G401 (cell line): ENCODE results near the gene RNU6-1. TPM values are rescaled to one million over a fixed set of nuclear protein-coding genes. Genes with fewer than 3 reads are reported as not detected.
A peak's percentile ranks its signal among the peaks of the same experiment; 100 is the strongest.

Source experiments
- DNase-seq: peaks from one replicate; pipeline ENCODE4 v3.0.0-alpha.2; 2015; ENCODE audit warnings: low spot score
- in situ Hi-C: cut with HindIII; loops from 2 replicates; pipeline ENCODE4 v1.10.0; 2016; ENCODE audit warnings: low sequenced_read_pairs, mixed read lengths
- total RNA-seq: library from RNA; depleted of rRNA; stranded (reverse); fragments of >200 nt; shearing (Covaris generic); gene quantifications from 2 replicates; pipeline ENCODE4 v1.2.3, GENCODE V29; 2014

RNU6-1 gene
- total RNA-seq, 1 experiment from 2014 or later: not detected

DNA sequence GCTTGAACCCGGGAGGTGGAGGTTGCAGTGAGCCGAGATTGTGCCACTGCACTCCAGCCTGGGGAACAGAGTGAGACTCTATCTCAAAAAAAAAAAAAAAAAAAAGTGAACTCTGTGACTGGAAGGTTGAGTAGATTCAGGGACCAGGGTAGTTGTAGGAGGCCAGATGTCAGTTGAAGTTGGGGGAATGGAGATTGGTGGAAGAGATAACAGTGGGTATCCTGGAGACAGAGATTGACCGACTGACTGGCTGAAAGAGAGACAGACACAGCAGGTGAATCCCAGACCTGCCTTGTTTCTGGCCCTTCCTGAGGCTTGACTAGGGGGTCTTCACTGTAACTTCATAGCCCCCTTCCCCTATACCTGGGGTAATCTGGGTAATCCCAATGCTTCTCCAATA is 22.1 kb upstream of the RNU6-1 start:
- in situ Hi-C loops: no loop called here
- DNase-seq: no peak

GRCh38 chr15:67859331-67859946 is 19.6 kb upstream of the RNU6-1 start:
- DNase-seq: no peak
- in situ Hi-C loops: no loop called here

GRCh38 chr15:67857220-67857619 is 17.4 kb upstream of the RNU6-1 start:
- DNase-seq: no peak
- in situ Hi-C loops: no loop called here

- no peak for DNase-seq
- in situ Hi-C loops: no loop called here
Observed at GRCh38 chr15:67855842-67856241, 16.0 kb upstream of the RNU6-1 start.

- no peak for DNase-seq
- in situ Hi-C loops: no loop called here
Observed at GRCh38 chr15:67854358-67854757, 14.5 kb upstream of the RNU6-1 start.

DNA sequence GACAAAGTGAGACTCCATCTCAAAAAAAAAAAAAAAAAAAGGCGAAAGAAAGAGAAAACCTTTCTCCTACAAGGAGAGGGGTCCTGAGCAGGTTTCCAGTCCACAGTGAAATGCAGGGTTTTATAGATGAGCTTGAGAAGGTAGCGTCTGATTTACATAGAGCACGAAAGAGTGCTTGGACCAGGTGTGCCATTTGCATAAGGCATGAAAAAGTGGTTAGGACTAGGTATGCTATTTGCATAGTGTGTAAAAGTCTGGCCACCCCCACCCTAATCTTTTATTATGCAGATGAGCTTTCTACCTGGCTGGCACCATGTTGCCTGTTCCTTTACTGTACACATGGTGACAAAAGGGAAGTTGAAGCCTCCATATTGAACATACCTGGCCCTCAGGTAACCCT is 13.6 kb upstream of the RNU6-1 start:
- in situ Hi-C loops: no loop called here
- DNase-seq: no peak

DNA sequence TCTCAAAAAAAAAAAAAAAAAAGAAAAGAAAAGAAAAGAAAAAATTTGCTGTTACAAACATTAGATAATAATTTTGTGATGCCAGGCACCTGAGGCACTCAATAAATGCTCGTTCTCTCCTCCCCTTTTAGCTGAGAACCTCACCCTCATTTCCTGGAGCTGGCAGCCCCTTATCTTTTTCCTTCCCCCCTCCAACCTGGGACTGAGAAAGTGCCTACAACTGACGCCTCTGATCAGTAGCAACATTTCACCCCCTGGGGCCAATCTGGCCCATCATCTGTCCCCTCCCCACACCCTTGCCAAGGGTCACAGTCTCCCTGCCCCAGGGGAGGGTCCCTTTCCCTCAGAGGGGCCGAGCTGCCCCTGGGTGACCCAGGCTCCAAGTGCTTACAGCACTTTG is 12.6 kb upstream of the RNU6-1 start:
- in situ Hi-C loops: no loop called here
- DNase-seq: no peak

DNA sequence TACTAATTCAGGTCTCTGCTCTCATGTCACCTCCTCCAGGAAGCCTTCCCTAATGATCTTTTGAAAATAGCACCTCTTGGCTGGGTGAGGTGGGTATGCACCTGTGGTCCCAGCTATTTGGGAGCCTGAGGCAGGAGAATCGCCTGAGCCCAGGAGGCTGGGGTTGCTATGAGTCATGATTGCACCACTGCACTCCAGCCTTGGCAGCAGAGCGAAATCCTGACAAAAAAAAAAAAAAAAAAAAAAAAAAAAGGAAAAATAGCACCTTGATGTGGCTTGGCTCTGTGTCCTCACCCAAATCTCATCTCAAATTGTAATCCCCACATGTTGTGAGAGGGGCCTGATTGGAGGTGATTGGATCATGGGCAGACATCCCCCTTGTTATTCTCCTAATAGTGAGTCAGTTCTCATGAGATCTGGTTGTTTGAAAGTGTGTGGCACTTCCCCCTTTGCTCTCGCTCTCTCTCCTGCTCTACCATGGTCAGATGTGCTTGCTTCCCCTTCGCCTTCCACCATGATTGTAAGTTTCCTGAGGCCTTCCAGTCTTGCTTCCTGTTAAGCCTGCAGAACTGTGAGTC is 11.2 kb upstream of the RNU6-1 start:
- in situ Hi-C loops: no loop called here
- no peak for DNase-seq

GRCh38 chr15:67850336-67850735 is 10.5 kb upstream of the RNU6-1 start:
- no peak for DNase-seq
- in situ Hi-C loops: no loop called here

- no peak for DNase-seq
- in situ Hi-C loops: no loop called here
Observed at GRCh38 chr15:67849538-67849937, 9.7 kb upstream of the RNU6-1 start.

GRCh38 chr15:67845974-67846373 is 6.1 kb upstream of the RNU6-1 start:
- in situ Hi-C loops: no loop called here
- DNase-seq: no peak

- DNase-seq: peak; percentile 75
- in situ Hi-C loops: no loop called here
Observed at GRCh38 chr15:67843571-67844387, 3.9 kb upstream of the RNU6-1 start.

GRCh38 chr15:67843092-67843501 is 3.3 kb upstream of the RNU6-1 start:
- in situ Hi-C loops: no loop called here
- DNase-seq: no peak

DNA sequence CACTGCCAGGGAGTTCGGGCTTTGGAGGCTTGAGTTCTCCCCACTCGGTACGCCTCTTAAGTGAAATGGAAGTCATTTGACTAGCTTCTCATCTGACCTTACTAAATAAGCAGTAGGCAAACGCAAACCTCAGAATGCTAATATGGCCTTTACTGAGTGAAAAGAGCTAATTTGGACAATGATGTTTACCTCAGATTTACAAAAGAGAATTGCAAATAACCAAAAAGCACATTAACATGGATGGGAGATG is 1.6 kb upstream of the RNU6-1 start:
- in situ Hi-C loops: no loop called here
- DNase-seq: peak; percentile 51

DNA sequence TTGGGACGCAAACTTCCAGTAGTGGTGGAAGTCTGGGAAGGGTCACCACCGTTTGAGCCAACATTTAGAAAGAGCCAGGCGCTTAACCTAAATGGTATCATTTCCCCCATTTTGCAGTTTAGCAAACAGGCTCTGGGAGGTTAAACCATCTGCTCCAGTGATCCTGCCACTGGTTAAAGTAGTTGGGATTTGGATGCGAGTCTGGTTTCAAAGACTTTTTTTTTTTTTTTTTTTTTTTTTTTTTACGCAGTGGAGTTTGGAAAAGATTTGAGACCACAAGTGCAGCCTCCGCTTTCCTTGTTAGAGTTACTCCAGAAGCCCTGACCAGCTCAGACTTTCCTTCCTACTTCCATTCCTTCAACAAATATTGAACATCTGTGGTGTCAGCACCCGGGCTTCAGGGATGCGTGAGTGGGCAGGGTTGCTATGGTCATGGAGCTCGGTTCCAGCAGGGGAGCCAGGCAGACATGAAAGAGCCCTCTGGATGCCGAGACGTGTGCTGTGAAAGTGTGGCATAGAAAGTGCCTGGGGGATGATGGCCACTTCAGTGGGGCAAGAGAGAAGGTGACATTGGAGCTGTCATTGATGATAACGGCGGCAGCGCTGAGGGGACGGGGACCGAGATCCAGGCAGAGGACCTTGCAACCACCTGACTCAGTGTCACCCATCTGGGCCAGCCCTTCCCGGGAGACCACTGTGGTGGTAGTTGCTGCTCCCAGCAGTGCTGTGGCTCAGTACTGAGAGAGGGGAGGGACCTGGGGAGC is 1.1 kb upstream of the RNU6-1 start:
- in situ Hi-C loops: no loop called here
- peak; percentile 59 for DNase-seq

DNA sequence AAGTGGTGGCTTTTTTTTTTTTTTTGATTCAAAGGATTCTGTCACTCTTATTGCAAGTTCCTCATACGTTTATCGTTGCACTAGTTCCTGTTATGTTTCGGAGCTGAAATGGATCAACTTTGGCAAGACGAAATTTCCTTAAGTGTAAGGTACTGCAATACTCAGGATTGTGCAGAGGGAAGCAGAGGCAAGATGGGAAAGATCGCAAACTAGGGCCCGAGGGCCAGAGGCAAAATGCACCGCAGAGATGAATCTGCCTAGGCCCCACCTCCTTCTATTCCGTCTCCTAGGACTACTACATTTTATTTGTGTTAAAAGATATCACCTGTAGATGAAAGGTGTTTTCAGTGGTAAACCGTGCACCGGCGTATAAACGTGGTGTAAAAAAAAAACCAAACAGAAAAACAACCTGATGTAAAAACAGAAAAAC is 331 bp downstream of the RNU6-1 start:
- in situ Hi-C loops: no loop called here
- DNase-seq: peak; percentile 81

DNA sequence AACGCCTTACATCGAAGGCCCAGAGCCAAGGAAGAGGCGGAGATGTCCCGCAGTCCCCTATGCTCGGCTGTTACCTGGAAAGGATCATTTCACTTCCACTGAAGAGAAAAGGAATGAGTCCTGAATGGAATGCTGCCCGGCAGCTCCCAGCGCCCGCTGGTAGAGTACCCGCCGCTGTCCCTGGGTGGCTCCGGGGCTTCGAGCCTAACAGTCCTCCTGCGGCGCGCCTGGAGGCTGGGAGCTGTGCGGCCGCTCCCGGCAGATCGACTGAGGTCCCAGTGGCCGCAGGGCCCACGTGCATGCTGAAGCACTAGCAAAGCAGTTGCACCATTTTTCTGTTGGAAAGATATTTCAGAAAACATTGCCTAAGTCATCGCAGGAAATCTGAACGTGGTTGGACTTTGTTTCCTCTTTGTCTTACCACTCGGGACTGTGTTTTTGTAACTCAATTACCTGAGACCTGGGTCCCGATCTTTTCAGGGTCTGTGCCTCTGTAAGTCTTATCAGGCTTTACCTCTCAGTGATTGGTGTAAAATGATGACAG is 984 bp downstream of the RNU6-1 start:
- DNase-seq: peak; percentile 71
- in situ Hi-C loops: no loop called here

DNA sequence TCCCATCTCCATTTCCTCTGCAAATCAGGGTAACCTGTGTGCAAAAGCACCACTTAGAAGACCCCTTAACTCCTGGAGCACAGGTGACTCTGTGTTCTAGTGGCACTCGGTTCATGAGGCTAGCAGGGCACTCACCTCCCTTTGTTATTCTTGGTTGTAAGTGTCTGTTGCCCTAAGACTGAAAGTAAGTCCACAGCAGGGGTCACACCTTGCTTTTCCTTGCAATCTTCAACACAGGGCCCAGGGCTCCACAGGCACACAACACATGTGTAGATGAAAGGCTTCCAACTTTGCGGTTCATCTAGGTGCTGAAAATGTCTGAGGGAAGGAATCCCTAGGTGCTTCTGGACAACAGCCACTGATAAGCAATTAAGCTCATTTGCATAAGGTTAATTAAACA is 2.9 kb downstream of the RNU6-1 start:
- DNase-seq: no peak
- in situ Hi-C loops: no loop called here

DNA sequence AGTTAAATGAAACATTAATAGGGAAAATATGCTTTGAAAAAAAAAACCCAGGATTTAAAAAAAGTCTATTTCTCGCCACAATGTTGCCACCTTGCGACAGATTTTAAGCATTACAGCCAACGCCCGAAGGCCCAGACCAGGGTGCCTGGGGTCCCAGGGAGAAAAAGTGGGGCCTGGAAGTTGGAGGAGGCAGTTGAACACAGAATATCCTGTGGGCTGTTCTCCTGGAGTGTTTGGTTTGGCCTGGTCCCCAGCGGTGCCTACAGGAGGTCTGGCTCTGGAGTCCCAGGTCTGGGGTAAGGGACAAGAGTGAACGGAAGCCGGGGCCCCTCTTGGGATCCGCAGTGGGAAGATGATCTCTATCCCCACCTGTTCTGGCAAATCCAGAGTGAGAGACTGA is 3.4 kb downstream of the RNU6-1 start:
- DNase-seq: peak; percentile 52
- in situ Hi-C loops: no loop called here

- no peak for DNase-seq
- in situ Hi-C loops: no loop called here
Observed at GRCh38 chr15:67836134-67836455, 3.8 kb downstream of the RNU6-1 start.
